Kidney epithelial cell (primary cell): ENCODE measurements around the gene NME9. TPM values are rescaled to one million over a fixed set of nuclear protein-coding genes. Genes with fewer than 3 reads are reported as not detected.

Experiments
- DNase-seq: peaks from one replicate; pipeline ENCODE4 v3.0.0-alpha.2; 2010; ENCODE audit warnings: low read depth
- H3K27me3 ChIP-seq: 2 replicates; pipeline ENCODE4 v1.6.0; 2011; ENCODE audit warnings: low read length; ENCODE audit not compliant: control insufficient read depth, insufficient read depth
- H3K36me3 ChIP-seq: 2 replicates; pipeline ENCODE4 v1.5.1; 2011; ENCODE audit warnings: low read length; ENCODE audit not compliant: control insufficient read depth, insufficient read depth
- H3K4me3 ChIP-seq: 2 replicates; pipeline ENCODE4 v1.5.1; 2011; ENCODE audit warnings: low read depth, mild to moderate bottlenecking, control low read depth, low read length
- total RNA-seq: library from RNA; depleted of rRNA; stranded (reverse); fragments of >200 nt; gene quantifications from 2 replicates; pipeline ENCODE4 v1.2.3, GENCODE V29; 2015
- TF ChIP-seq, protein P1 (sequence below): IDR thresholded peaks from 2 replicates; pipeline ENCODE4 v1.5.1; 2011; ENCODE audit warnings: mild to moderate bottlenecking, moderate library complexity, low read length, control low read depth, inconsistent platforms; ENCODE audit not compliant: insufficient read depth, poor library complexity, severe bottlenecking

NME9 gene
- total RNA-seq, 1 donor from 2014 or later = not detected

DNA sequence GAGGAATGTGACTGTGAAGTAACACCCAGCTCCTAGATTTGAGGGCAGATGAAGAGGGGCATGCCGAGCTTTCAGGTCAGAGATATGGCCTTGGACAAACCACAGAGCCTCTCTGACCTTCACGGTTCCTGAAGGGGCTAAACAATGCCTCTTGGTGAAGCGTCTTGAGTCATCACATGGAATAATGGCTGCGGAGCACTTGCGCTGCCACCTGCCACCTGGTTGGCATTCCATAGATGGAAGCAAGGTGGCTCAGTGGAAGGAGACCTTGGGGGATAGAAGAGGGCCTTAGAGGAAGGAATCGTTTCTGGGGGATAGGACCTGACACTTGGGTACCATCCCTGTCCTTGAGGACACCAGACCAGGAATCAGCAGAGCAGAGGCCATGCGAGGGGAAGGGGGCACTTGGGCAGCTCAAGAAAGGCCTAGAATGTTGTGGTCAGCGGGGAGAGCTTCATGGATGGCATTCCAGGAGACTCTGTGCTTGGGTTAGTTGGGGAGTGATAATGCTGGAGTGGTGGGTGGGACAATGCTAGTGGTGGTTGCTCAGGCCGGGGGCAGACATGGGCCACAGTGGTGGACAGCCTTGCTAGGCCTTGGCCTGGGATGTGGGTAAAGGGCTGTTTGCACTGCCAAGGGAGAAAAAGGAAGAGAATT, 31.3 kb upstream of the NME9 start:
- H3K36me3 ChIP-seq = no peaks in the 10 kb centered on the region
- no peak for DNase-seq
- TF ChIP-seq, protein P1, sequence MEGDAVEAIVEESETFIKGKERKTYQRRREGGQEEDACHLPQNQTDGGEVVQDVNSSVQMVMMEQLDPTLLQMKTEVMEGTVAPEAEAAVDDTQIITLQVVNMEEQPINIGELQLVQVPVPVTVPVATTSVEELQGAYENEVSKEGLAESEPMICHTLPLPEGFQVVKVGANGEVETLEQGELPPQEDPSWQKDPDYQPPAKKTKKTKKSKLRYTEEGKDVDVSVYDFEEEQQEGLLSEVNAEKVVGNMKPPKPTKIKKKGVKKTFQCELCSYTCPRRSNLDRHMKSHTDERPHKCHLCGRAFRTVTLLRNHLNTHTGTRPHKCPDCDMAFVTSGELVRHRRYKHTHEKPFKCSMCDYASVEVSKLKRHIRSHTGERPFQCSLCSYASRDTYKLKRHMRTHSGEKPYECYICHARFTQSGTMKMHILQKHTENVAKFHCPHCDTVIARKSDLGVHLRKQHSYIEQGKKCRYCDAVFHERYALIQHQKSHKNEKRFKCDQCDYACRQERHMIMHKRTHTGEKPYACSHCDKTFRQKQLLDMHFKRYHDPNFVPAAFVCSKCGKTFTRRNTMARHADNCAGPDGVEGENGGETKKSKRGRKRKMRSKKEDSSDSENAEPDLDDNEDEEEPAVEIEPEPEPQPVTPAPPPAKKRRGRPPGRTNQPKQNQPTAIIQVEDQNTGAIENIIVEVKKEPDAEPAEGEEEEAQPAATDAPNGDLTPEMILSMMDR = no peak
- no peaks in the 10 kb centered on the region for H3K27me3 ChIP-seq
- H3K4me3 ChIP-seq = no peak overlapping the region

DNA sequence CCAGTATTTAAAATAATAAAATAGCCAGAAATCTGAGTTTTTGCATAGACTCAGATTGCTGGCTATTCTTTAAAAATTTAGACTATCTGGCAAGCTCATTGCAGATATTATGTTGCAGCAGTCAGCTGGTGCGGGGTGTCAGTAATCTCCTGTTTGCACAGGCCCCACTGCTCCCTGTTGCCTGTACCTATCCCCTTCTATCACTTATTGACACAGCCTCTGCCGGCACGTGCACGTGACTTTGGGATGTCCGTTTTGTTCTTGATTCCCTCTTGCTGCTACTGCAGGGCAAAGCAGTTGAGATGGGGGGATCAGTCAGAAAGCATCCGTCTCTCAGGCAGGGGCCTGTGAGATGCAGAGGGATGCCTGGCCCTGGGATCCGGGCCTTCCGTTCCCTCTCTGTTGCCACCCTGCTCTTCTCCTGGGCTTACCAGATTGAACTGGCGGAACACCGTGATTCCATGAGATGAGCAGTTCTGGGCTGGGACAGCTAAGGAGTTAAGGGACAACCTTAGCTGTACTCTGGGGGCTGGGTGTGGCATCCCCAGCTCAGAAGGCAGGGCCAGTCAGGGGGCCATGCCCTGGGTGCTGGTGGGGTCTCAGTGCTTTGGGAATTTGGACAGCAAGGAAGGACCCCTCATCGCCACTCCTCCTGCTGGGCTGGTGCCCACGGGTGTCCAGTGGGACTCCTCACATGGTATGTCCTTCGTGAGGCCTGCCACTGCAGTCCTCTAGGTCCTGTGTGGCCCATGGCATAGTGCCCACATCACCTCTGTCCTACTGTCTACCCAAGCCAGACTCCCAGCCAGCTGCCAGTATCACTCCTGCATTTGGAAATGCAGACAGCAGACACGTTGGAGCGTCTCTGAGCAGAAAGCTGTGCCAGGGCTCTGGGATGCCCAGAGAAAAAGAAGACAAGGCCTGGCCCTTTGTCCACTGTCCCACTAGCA, 30.5 kb upstream of the NME9 start:
- Histone ChIP-seq H3K27me3 (no peaks in the 10 kb centered on the region), H3K36me3 (no peaks in the 10 kb centered on the region), H3K4me3 (no peak overlapping the region)
- DNase-seq = no peak
- TF ChIP-seq, protein P1 = no peak

DNA sequence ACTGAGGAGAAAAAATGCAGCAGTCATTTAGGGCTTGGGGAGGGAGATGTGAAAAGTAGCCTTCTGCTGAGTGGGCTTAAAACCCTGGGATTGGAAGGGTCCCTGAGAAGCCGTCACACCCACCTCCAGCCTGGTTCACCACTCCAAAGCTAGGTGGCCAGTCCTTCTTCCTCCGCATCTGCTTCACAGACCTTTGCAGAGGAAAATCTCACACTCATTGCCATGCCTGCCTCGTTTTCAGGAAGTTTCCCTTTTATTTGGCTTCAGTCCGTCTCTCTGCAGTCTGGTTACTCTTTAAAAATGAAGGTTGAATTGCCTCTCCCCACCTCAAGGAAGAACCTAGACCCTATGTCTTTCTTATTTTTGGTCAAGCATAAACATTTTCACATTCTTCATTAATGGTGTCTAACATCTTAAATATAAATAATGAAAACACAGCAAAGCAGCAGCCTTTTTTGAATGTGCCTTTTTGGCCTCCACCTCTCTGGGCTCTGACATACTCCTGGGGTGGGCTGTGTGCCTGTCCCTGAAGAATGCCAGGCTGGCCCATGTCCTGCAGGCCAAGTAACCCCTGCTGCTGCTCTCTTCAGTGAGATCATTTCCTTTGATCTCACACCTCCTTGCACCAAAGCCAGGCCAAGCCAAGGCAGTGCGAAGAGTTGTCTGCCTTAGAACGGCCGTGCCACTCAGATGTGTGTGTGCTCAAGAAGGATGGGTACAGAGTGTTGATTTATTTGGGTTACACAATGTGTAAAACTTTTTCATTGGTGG, 29.7 kb upstream of the NME9 start:
- DNase-seq = no peak
- Histone ChIP-seq H3K27me3 (no peaks in the 10 kb centered on the region), H3K4me3 (no peak overlapping the region), H3K36me3 (no peaks in the 10 kb centered on the region)
- TF ChIP-seq, protein P1 = no peak

DNA sequence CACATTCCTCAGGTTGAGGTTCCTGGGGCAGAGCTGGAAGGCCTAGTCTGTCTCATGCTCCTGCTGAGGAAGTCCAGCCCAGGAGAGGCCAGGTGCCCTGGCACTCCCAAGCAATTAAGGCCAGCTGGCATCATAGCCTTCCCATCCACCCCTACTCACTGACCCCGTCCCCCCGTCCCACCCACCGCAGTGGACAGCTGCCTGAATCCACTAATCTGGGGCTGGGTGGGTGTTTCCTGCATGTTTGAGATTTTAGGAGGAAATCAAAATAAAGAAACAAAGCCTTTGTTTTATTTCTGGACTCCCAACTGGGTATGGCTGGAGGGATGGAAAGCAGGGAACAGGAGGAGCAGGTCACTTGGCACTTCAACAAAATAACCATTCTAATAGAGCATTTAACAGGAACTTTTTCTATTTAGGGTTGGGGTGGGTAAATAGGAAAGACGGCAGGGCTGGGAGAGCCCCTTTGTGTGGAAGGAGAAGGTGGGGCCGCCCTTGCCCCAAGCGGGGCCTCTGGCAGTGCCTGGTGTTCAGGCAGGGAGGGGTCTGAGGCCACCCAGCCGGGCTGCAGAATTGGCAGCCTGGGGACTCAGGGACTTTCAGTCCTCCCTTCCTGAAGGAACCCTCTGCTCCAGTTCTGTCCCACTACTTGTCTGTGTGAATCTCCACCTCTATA, 27.2 kb upstream of the NME9 start:
- H3K27me3 ChIP-seq = no peaks in the 10 kb centered on the region
- DNase-seq = no peak
- no peaks in the 10 kb centered on the region for H3K36me3 ChIP-seq
- TF ChIP-seq, protein P1 = no peak
- no peak overlapping the region for H3K4me3 ChIP-seq

DNA sequence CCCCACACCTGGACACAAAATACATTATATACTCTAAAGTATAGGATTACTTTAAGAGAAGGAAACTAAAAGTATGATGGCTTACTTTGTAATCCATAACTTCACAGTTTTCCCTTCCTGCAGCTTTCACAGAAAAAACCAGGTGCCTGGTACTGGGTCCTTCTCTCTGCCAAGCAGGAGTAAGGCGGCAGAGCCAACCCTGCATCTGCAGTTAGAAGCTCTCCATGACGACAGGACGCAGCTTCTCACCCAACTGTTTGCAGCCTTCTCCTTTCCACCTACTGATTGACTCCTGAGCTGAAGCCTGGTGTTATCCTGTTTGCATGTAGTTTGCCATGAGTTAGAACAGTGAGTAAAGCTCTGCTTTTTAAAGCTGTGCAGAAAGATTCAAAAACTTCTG, 25.4 kb upstream of the NME9 start:
- Histone ChIP-seq H3K4me3 (no peak overlapping the region), H3K36me3 (no peaks in the 10 kb centered on the region), H3K27me3 (no peaks in the 10 kb centered on the region)
- TF ChIP-seq, protein P1 = no peak
- no peak for DNase-seq
